Spleen (tissue), 11 donors: ENCODE results near the gene NFIC. TPM values are rescaled to one million over a fixed set of nuclear protein-coding genes. Genes with fewer than 3 reads are reported as not detected.
A peak's percentile ranks its signal among the peaks of the same experiment; 100 is the strongest.

ENCODE experiments used
- DNase-seq: peaks from one replicate; pipeline ENCODE4 v3.0.0-alpha.2; 2020
- H3K27ac ChIP-seq, 8 donors: fragments of 200-600 bp; sonication (generic) in 7 of 8; 1 replicate in 4 of 8; 2 replicates in 4 of 8; pipeline versions ENCODE4 v1.5.0 to v1.8.0; 2016 to 2021; ENCODE audit warnings: inconsistent platforms in 4 of 8, mild to moderate bottlenecking in 4 of 8, moderate library complexity in 1 of 8
- H3K27me3 ChIP-seq, 7 donors: fragments of 200-600 bp; sonication (generic) in 6 of 7; replicated peaks in 1 of 7; 1 replicate in 4 of 7; 2 replicates in 3 of 7; pipeline versions ENCODE4 v1.5.0 to v1.8.0; 2016 to 2021; ENCODE audit warnings: inconsistent platforms in 3 of 7, mild to moderate bottlenecking in 1 of 7
- H3K36me3 ChIP-seq, 6 donors: fragments of 200-600 bp; sonication (generic) in 5 of 6; 1 replicate in 4 of 6; 2 replicates in 2 of 6; pipeline versions ENCODE4 v1.5.0 to v1.8.0; 2016 to 2021; ENCODE audit warnings: inconsistent platforms in 2 of 6
- H3K4me1 ChIP-seq, 6 donors: fragments of 200-600 bp; sonication (generic) in 5 of 6; 1 replicate in 3 of 6; 2 replicates in 3 of 6; pipeline versions ENCODE4 v1.5.0 to v1.8.0; 2016 to 2021; ENCODE audit warnings: inconsistent platforms in 3 of 6
- H3K4me3 ChIP-seq, 8 donors: fragments of 200-600 bp; sonication (generic) in 7 of 8; 1 replicate in 4 of 8; 2 replicates in 4 of 8; pipeline versions ENCODE4 v1.5.0 to v1.8.0; 2016 to 2021; ENCODE audit warnings: inconsistent platforms in 4 of 8, mild to moderate bottlenecking in 4 of 8, moderate library complexity in 2 of 8
- H3K9me3 ChIP-seq, 8 donors: fragments of 200-600 bp; sonication (generic) in 7 of 8; 1 replicate in 4 of 8; 2 replicates in 4 of 8; pipeline versions ENCODE4 v1.5.0 to v1.8.0; 2016 to 2021; ENCODE audit warnings: inconsistent platforms in 4 of 8
- POLR2A ChIP-seq, 3 donors: fragments of 450-650 bp; IDR thresholded peaks; one replicate each; pipeline ENCODE4 v1.5.1; 2017; ENCODE audit warnings: antibody characterized with exemption in 3 of 3, mild to moderate bottlenecking in 1 of 3
- POLR2AphosphoS5 ChIP-seq, 3 donors: sonication (generic); formaldehyde crosslinking; IDR thresholded peaks; one replicate each; pipeline ENCODE4 v1.5.1; 2017; ENCODE audit warnings: antibody characterized with exemption in 3 of 3
- WGBS, 5 donors: extraction: QIAGEN DNeasy Blood & Tissue Kit in 3 of 5; methylation state at CpG; one replicate each; pipeline versions ENCODE4 v1.1.5 to v1.1.7; 2013 to 2018; 5-methylcytosine and 5-hydroxymethylcytosine counted together
- intact Hi-C: fragments of 100-400 bp; cut with DNase I; formaldehyde crosslinking; loops from one replicate; pipeline ENCODE4 v1.15.0; 2023; ENCODE audit warnings: low total_unique reads
- polyA plus RNA-seq, 3 donors: library from polyadenylated mRNA; stranded (reverse); fragments of 200-250 nt; gene quantifications; one replicate each; pipeline ENCODE4 v1.2.1, GENCODE V29; 2013
- total RNA-seq, 7 donors: library from RNA; depleted of rRNA in 3 of 7; stranded (reverse); fragments of >200 nt in 3 of 7; fragmentation: NEBNext Ultra II Directional in 4 of 7; extraction: Animal tissue kit (Norgen Biotek cat#: 25700) in 4 of 7; gene quantifications; one replicate each; pipeline versions ENCODE4 v1.1.0 to v1.2.1, GENCODE V29; 2016 to 2021
- TF ChIP-seq, protein P1 (sequence below), 11 experiments: fragments of 200-600 bp in 7 of 11; fragments of 450-650 bp in 4 of 11; sonication (generic) in 4 of 11; IDR thresholded peaks in 8 of 11; conservative IDR thresholded peaks in 3 of 11; 1 replicate in 7 of 11; 2 replicates in 4 of 11; pipeline versions ENCODE4 v1.4.0 to v1.8.0; 2016 to 2021; ENCODE audit warnings: antibody characterized with exemption in 11 of 11, inconsistent platforms in 4 of 11, mild to moderate bottlenecking in 1 of 11
- donor health status: healthy with polysubstance abuse.
- donor health status: DM: no; HTN: no; CAD: no; lungs with moderate emphysema.
- donor health status: DM: no; HTN: no; CAD: no.
- donor health status: Bipolar disorder and iron deficiency.
- donor health status: healthy.
- donor health status: DM: no; HTN: no; CAD: no.
- donor health status: DM: yes; HTN: yes; CAD: no.

The NFIC gene
- total and polyA plus RNA-seq, 10 donors = 4.1 to 125 (median 74.4) TPM

GRCh38 chr19:3513229-3514140 is 147.1 kb downstream of the NFIC start:
- intact Hi-C loops = no loop called here
- Histone ChIP-seq H3K9me3 (no peaks in the 10 kb centered on the region), H3K27ac (no peak overlapping the region), H3K36me3 (peaks cover 0 to 68% (median 5%) of the 10 kb centered on the region in 6 donors), H3K4me3 (no peak overlapping the region), H3K27me3 (no peaks in the 10 kb centered on the region), H3K4me1 (peaks cover 17 to 100% (median 55%) of the 10 kb centered on the region in 6 donors)
- TF ChIP-seq POLR2AphosphoS5 (IDR thresholded peaks at IDR 0.05) (no peak), POLR2A (IDR thresholded peaks at IDR 0.05) (no peak)
- TF ChIP-seq, protein P1, sequence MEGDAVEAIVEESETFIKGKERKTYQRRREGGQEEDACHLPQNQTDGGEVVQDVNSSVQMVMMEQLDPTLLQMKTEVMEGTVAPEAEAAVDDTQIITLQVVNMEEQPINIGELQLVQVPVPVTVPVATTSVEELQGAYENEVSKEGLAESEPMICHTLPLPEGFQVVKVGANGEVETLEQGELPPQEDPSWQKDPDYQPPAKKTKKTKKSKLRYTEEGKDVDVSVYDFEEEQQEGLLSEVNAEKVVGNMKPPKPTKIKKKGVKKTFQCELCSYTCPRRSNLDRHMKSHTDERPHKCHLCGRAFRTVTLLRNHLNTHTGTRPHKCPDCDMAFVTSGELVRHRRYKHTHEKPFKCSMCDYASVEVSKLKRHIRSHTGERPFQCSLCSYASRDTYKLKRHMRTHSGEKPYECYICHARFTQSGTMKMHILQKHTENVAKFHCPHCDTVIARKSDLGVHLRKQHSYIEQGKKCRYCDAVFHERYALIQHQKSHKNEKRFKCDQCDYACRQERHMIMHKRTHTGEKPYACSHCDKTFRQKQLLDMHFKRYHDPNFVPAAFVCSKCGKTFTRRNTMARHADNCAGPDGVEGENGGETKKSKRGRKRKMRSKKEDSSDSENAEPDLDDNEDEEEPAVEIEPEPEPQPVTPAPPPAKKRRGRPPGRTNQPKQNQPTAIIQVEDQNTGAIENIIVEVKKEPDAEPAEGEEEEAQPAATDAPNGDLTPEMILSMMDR (IDR thresholded peaks at IDR 0.05 in 8 of 11, conservative IDR thresholded peaks at IDR 0.05 in 3 of 11) = no peak
- no peak for DNase-seq
- WGBS, 5 donors = 87 to 94% (median 89%) methylated on average over 13 to 23 of the region's 23 CpGs

GRCh38 chr19:3514930-3515329 is 148.5 kb downstream of the NFIC start:
- no peak overlapping the region for H3K4me3 ChIP-seq
- H3K27me3 ChIP-seq = no peaks in the 10 kb centered on the region
- WGBS, 5 donors = 88 to 96% (median 91%) methylated on average over 10 to 12 of the region's 12 CpGs
- H3K9me3 ChIP-seq = no peaks in the 10 kb centered on the region
- no peak overlapping the region for H3K27ac ChIP-seq
- TF ChIP-seq POLR2AphosphoS5 (IDR thresholded peaks at IDR 0.05) (peak in 1 of 3 donors; percentile 31), POLR2A (IDR thresholded peaks at IDR 0.05) (no peak)
- no peak for DNase-seq
- H3K4me1 ChIP-seq = peaks cover 13 to 99% (median 47%) of the 10 kb centered on the region in 6 donors
- intact Hi-C loops = no loop called here
- H3K36me3 ChIP-seq = peaks cover 0 to 68% (median 9%) of the 10 kb centered on the region in 6 donors

GRCh38 chr19:3515891-3516422 is 149.6 kb downstream of the NFIC start:
- no peaks in the 10 kb centered on the region for H3K9me3 ChIP-seq
- H3K4me1 ChIP-seq = peaks cover 13 to 99% (median 42%) of the 10 kb centered on the region in 6 donors
- 59 to 77% (median 68%) methylated on average over 14 to 15 of the region's 15 CpGs for WGBS, 5 donors
- H3K27me3 ChIP-seq = no peaks in the 10 kb centered on the region
- no peak for DNase-seq
- intact Hi-C loops = no loop called here
- TF ChIP-seq POLR2AphosphoS5 (IDR thresholded peaks at IDR 0.05) (peak in 2 of 3 donors; percentile 23 to 60), POLR2A (IDR thresholded peaks at IDR 0.05) (no peak)
- TF ChIP-seq, protein P1 (IDR thresholded peaks at IDR 0.05 in 8 of 11, conservative IDR thresholded peaks at IDR 0.05 in 3 of 11) = no peak
- no peak overlapping the region for H3K4me3 ChIP-seq
- peaks cover 0 to 68% (median 10%) of the 10 kb centered on the region in 6 donors for H3K36me3 ChIP-seq
- peak overlapping the region in 3 of 8 donors; percentile 21 to 47 (median 25) for H3K27ac ChIP-seq

DNA sequence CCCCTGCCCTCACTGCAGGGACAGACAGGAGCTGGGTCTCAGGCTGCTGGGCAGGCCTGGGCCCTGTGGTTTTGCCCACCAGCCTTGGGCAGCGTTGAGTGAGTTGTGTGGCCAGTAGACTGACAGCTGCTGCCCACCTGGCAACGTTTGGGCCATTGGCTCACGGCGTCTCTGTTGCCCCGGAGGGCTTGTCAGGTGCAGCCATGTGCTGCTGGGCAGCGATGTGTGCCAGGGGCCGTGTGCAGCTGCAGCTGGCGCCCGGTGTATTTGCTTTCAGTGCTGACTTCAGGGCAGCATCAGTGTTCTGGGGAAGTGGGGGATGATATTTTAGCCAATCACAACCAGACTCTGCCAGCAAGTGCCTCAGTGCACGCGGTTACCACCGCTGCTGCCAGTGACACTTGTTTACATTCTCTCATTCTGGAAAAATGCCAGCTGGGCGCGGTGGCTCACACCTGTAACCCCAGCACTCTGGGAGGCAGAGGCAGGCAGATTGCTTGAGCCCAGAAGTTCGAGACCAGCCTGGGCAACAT is 150.4 kb downstream of the NFIC start:
- H3K9me3 ChIP-seq = no peaks in the 10 kb centered on the region
- no peaks in the 10 kb centered on the region for H3K27me3 ChIP-seq
- peak overlapping the region in 3 of 8 donors; percentile 21 to 59 (median 47) for H3K27ac ChIP-seq
- no peak overlapping the region for H3K4me3 ChIP-seq
- intact Hi-C loops = no loop called here
- WGBS, 5 donors = 52 to 70% (median 58%) methylated on average over 10 to 15 of the region's 15 CpGs
- TF ChIP-seq, protein P1 (IDR thresholded peaks at IDR 0.05 in 8 of 11, conservative IDR thresholded peaks at IDR 0.05 in 3 of 11) = no peak
- no peak for TF ChIP-seq POLR2A (IDR thresholded peaks at IDR 0.05)
- peak; percentile 25 to 70 (median 51) for TF ChIP-seq POLR2AphosphoS5 (IDR thresholded peaks at IDR 0.05)
- peaks cover 0 to 68% (median 10%) of the 10 kb centered on the region in 6 donors for H3K36me3 ChIP-seq
- H3K4me1 ChIP-seq = peaks cover 13 to 93% (median 38%) of the 10 kb centered on the region in 6 donors
- DNase-seq = no peak
